Hematopoietic multipotent progenitor cell (in vitro differentiated cells): ENCODE data around the gene GATA2. TPM values are rescaled to one million over a fixed set of nuclear protein-coding genes. Genes with fewer than 3 reads are reported as not detected.

ENCODE experiments used
- DNase-seq, 3 donors: peaks; one replicate each; pipeline ENCODE4 v3.0.0-alpha.2; 2011 to 2015; ENCODE audit warnings: low read depth in 2 of 3, low spot score in 2 of 3
- total RNA-seq: library from RNA; depleted of rRNA; stranded (reverse); fragments of >200 nt; gene quantifications from one replicate; pipeline ENCODE4 v1.2.3, GENCODE V29; 2012

GATA2 gene
- total RNA-seq, 1 donor: 211 TPM

- no peak for DNase-seq
Observed at GRCh38 chr3:128439226-128439625, 53.8 kb downstream of the GATA2 start.

GRCh38 chr3:128438488-128439072 lies 54.4 kb downstream of the GATA2 start:
- peak in 1 of 3 donors; percentile 28 for DNase-seq

- DNase-seq: no peak
Observed at GRCh38 chr3:128436214-128436613, 56.8 kb downstream of the GATA2 start.

DNA sequence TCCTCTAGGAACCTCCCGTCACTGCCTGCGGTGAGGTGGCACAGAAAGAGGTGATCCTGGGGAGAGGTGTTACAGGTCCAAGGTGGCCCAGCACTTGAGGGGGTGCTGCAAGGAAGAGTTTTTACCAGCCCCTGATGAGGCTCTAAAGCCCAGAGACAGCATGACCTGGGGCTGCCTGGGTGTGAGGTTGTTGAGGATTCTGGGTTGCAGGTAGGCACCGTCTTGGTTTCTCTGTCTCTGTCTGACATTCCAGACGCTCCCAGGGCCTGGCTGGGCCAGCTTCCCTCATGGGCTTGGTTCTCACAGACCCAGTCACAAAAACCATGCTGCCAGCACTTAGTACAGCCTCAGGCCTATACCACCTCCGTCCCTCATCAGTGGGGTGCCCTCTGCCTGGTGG lies 57.4 kb downstream of the GATA2 start:
- DNase-seq: no peak

DNA sequence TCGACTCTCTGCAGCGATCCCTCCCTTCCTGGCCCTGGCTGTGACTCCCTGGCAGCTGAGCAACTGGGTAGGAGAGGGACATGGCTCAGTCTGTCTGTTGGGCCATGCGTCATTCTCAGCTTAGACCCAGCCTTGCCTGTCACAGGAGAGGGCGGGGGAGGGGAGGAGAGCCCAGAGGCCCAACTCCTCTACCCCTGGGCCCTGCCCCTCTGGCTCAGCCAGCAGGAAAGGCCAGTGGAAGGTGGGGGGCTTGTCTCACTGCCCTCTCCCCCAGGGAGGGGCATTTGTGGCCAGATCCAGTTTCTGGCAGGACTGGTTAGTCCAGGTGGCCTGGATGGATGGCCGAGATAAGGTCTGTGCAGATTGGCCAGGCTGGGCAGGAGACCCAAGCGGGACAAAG lies 57.9 kb downstream of the GATA2 start:
- DNase-seq: no peak

DNA sequence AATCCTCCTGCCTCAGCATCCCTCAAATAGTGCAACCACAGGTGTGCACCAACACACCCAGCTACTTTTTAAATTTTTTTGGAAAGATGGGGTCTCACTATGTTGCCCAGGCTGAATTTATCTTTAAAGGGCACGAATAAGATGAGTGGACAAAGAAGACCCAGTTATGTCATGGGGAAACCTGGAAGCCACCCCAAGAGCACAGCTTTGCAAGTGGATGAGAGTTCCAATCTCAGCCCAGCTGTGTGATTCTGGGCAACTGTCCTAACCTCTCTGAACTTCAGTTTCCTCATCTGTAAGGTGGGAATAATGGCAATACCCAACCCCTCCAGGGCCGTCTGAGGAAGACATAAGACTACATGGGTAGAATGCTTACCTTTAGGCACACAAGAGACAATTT lies 58.5 kb downstream of the GATA2 start:
- no peak for DNase-seq

DNA sequence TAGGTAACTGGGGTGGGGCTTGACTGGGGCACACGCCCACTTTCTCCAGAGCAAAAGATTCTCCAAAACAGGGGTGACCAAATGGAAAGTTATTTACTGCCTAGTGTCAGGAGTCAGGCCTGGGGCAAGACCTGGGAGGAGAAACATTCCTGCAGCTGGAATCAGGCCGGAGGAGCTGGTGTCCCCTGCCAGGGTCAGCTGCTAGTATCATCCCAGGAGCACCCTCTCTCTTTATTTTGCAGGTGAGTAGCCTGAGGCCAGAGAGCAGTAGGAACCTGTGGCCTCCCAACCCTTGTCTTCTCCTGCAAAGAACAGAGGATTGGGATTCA lies 59.2 kb downstream of the GATA2 start:
- no peak for DNase-seq

- DNase-seq: peak in 1 of 3 donors; percentile 31
Observed at GRCh38 chr3:128432971-128433836, 59.8 kb downstream of the GATA2 start.

DNA sequence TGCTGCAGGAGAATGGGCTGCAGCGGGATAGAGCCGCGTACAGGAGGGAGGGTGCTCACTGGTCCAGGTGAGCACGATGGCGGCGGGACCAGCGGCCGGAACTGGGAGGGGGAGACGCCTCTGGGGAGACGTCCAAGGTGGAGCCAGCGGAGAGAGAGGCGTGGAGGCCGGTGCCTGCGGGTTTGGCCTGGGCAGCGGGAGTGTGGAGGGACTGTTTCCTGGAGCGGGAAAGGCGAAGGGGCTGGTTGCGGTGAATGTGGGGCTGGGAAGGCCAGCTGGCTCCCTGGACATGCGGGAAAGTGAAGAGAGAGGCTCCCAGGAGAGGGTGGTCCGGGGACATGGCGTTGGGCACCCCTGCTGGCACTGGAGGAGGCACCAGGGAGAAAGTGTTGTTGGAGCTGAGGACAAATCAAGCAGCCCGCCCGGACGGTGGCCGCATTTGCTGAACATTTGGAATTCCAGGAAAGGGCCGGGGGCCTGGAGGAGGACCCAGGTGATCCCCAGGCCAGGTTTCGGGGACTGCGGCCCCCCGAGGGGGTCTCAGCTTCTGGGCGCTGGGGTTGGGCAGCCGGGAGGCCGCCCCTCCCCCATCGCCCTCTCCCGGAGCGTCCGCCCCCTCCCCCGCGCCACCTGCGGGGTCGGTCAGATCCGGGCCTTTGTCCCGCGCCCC lies 60.6 kb downstream of the GATA2 start:
- no peak for DNase-seq

DNA sequence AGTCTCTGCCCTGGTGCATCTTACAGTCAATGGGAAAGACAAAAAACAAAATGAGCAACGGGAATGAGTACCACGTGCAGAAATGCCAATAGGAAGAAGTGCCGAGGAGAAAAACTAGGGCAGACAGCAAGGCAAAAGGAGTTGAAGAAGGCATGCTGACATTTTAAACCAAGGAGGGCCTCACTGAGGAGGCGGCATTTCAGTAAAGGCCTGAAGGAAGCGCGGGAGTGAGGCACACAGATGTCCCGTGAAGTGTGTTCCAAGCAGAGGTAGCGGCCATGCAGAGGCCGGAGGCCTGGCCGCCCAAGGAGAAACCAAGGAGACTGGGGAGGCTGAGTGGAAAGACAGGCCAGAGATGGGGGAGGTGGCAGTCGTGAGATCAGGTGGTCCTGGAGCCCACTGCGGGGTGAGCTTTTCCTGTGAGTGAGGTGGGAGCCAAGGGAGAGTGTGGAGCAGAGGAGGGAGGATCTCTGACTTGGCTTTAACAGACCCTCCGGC lies 61.1 kb downstream of the GATA2 start:
- no peak for DNase-seq

GRCh38 chr3:128430731-128431130 lies 62.3 kb downstream of the GATA2 start:
- DNase-seq: no peak

DNA sequence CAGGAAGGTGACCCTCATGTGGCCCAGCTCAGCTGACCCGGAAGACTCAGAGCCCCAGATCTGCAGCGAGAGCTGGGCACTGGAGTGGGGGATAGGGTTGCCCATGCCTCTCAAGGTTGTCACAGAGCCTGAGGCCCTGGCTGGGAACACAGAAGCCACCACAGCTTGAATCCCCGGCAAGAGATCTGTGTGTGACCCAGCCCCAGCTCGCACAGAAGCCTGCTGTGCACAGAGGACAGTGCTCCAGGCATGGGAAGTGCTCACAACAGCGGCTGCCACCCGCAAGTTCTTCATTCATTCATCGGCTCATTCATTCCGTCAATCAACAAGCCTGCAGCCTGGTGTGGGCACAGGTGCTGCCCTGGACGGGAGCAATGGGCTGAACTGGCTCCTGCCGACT lies 62.7 kb downstream of the GATA2 start:
- DNase-seq: no peak

- DNase-seq: no peak
Observed at GRCh38 chr3:128429751-128430150, 63.2 kb downstream of the GATA2 start.

Other genes with a start within 250 kb of the GATA2 start
- under 0.01 TPM for gene DNAJB8, start 26.3 kb downstream of the GATA2 start, total RNA-seq
- 257 TPM for gene RPN1, start 157.6 kb upstream of the GATA2 start, total RNA-seq
- 51.4 TPM for gene RAB7A, start 233.0 kb upstream of the GATA2 start, total RNA-seq